ENCODE data around the gene LENEP.

DNA sequence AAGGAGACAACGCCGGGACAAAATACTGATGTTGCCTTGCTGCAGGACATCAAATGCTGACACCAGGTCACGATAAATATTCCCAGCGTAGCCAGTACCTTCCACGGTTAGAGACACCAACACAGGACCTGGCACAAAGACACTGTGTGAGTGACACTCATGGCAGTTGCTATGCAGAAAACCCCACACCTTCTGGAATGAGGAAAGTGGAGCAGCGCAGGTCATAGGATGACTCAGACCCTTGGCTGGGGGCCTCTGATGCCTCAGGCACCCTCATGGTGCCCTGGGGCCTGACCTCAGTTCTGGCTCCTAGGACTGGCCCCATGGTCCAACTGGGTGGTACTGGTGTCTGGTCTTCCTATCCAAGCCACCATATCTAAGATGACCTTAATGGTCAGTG, 33.2 kb downstream of the LENEP start:
- TF ChIP-seq, protein P1, sequence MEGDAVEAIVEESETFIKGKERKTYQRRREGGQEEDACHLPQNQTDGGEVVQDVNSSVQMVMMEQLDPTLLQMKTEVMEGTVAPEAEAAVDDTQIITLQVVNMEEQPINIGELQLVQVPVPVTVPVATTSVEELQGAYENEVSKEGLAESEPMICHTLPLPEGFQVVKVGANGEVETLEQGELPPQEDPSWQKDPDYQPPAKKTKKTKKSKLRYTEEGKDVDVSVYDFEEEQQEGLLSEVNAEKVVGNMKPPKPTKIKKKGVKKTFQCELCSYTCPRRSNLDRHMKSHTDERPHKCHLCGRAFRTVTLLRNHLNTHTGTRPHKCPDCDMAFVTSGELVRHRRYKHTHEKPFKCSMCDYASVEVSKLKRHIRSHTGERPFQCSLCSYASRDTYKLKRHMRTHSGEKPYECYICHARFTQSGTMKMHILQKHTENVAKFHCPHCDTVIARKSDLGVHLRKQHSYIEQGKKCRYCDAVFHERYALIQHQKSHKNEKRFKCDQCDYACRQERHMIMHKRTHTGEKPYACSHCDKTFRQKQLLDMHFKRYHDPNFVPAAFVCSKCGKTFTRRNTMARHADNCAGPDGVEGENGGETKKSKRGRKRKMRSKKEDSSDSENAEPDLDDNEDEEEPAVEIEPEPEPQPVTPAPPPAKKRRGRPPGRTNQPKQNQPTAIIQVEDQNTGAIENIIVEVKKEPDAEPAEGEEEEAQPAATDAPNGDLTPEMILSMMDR (IDR thresholded peaks at IDR 0.05; ENCODE audit: insufficient read depth, low read depth, low read length): no peak
- no peak for TF ChIP-seq EZH2 (IDR thresholded peaks at IDR 0.05; ENCODE audit: insufficient read depth, low read length)
